ENCODE measurements around the gene DBR1.

DBR1 gene

DNA sequence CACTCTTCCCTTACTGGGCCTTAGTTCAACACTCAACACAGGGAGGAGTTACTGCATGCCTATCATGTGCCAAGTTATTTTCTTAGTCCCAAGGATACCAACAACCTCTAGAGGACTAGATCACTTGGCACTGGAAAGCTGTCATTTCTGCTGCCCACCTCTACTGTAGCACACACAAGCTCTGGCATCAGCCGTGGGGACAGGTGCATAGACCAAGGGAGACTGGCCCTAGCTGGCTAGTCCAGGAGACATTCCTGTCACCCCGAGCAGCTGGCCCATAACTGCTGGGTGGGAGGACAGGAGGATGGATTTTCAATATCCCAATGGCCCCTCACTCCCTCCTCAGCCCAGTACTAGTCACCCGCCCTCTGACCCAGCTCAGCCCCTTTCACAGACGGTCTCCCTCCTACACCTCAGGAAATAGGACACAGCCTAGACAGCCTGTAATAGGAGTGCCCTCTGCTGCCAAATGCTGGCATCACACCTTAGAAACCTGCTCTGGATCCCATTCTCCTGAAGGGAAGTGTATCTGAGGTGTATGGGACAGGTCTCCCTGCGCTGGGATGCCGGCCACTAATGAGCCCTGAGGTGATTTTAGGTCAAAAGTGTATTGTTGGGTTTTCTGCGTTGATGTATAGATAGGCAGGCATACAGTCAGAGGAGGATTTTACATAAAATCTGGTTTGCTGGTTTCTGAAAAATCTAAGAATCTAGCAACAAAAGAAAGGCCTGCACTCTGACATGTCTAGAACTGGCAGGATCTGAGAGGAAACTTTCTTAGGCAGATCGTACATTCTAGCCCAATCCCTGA, 55.9 kb downstream of the DBR1 start:
- peak; percentile 88 for DNase-seq
- no peaks in the 10 kb centered on the region for H3K27me3 ChIP-seq (ENCODE audit: insufficient read depth, low read depth, severe bottlenecking)
- H3K9me3 ChIP-seq (ENCODE audit: severe bottlenecking), result no peaks in the 10 kb centered on the region
- H3K36me3 ChIP-seq, result no peaks in the 10 kb centered on the region; the same call in 1 of the 2 replicates
- H3K4me3 ChIP-seq (ENCODE audit: low read depth, low read length), result no peak overlapping the region
- TF ChIP-seq, protein P1, sequence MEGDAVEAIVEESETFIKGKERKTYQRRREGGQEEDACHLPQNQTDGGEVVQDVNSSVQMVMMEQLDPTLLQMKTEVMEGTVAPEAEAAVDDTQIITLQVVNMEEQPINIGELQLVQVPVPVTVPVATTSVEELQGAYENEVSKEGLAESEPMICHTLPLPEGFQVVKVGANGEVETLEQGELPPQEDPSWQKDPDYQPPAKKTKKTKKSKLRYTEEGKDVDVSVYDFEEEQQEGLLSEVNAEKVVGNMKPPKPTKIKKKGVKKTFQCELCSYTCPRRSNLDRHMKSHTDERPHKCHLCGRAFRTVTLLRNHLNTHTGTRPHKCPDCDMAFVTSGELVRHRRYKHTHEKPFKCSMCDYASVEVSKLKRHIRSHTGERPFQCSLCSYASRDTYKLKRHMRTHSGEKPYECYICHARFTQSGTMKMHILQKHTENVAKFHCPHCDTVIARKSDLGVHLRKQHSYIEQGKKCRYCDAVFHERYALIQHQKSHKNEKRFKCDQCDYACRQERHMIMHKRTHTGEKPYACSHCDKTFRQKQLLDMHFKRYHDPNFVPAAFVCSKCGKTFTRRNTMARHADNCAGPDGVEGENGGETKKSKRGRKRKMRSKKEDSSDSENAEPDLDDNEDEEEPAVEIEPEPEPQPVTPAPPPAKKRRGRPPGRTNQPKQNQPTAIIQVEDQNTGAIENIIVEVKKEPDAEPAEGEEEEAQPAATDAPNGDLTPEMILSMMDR (IDR thresholded peaks at IDR 0.05; ENCODE audit: low read depth, low read length), result peak; percentile 86
- H3K27ac ChIP-seq, result no peak overlapping the region

DNA sequence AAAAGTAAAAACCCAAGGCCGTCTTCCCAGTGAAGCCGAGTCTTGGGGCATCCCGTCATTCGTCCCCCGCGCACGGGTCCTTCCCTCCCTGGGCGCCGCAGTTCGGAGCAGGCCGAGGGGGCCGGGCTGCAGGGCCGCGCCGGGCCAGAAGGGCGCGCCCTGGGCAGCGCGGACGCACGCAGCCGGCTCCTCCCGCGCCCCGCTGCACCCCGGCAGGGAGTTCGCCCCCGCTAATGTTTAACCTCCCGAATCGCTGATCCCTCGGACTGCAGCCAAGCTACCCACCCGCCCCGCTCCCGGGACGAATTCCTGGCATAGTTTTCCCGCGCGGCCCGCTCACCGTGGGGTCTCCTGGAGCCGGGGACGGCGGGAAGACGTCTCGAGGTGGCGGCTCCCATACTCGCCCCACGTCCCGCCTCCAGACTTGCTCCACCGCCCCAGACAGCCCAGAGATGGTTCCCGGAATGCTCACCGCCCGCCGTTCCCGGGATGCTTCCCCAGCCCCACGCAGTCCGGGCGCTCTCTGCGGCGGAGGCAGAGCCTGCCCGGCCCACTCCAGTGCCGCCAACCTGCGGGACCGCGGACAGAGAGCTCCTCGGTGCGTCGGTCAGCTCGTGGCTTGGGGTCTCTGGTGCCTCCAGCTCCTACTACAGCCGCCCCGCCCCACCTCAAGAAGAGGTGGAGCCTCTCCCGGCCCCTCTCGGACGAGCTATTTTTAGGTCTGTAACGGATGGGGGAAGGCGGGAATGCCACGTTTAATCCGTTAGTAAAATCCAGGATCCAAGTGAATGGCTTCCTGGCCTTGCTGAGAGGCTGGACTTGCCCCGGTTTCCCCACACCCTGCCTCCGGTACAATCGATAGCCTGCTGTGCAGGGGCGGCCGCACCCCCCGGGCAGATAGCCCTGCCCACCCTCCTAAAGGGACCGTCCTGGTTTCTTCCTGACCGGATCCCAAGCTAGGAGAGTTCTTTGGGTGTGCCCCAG, 59.4 kb downstream of the DBR1 start, which contains the start of gene DZIP1L:
TSS of gene DZIP1L (minus strand) at position 621 of the 984 bp plus-strand sequence. CDS start 11,637 bp downstream, outside the sequence.
- H3K27me3 ChIP-seq (ENCODE audit: insufficient read depth, low read depth, severe bottlenecking), result no peaks in the 10 kb centered on the region
- H3K27ac ChIP-seq, result peak within 1 kb of the TSS; percentile 88
- TF ChIP-seq, protein P1 (IDR thresholded peaks at IDR 0.05; ENCODE audit: low read depth, low read length), result peak; percentile 50
- H3K4me3 ChIP-seq (ENCODE audit: low read depth, low read length), result peak within 1 kb of the TSS; percentile 69
- peak; percentile 94 for DNase-seq
- H3K36me3 ChIP-seq, result peaks cover 21% of the 10 kb centered on the region
- H3K9me3 ChIP-seq (ENCODE audit: severe bottlenecking), result no peaks in the 10 kb centered on the region

DNA sequence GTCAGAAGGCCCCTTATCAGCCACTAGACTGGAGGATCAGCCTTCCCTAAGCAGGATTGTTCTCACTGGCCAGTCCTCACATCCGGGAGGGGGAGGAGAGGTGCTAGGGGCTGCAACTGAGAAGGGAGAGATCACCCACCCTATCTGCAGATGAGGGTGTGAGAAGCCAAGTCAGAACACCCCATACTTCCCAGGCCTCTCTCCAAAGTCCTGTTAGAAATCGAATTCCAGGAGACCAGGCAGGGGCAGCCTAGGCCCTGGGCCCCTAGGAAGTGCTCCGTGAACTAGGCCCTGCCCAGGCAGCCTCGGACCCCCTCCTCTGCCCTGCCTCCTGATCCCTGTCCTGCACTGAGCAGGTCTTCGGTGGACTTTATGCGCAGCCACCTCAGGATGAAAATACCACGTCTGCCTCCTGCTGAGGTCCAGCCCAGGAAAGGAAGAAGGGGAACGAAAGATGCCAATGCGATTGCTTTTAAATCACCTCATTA, 60.2 kb downstream of the DBR1 start:
- DNase-seq, result peak; percentile 60
- TF ChIP-seq, protein P1 (IDR thresholded peaks at IDR 0.05; ENCODE audit: low read depth, low read length), result no peak
- Histone ChIP-seq H3K27ac (peak overlapping the region; percentile 88), H3K9me3 (ENCODE audit: severe bottlenecking) (no peaks in the 10 kb centered on the region), H3K4me3 (ENCODE audit: low read depth, low read length) (peak overlapping the region; percentile 69), H3K36me3 (peaks cover 29% of the 10 kb centered on the region), H3K27me3 (ENCODE audit: insufficient read depth, low read depth, severe bottlenecking) (no peaks in the 10 kb centered on the region)

DNA sequence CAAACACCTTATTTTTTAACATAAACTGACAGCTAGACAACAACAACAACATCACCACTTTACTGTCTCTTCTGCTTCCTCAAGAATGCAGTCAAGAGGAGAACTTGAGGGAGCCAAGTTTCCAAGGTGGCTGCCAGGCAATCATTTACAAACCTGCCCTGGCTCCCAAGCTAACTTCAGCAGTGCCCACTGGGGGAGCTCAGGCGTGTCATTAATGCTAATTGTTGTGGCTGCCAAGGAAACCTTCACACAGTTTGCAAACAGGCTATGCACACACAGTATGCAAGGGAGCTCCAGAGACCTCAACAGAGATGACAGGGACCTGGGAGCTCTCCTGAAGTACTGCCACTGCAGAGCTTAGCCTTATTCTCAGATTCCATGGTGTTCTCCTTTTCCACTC, 61.4 kb downstream of the DBR1 start:
- no peak overlapping the region; the same call in 1 of the 2 replicates for H3K27ac ChIP-seq
- TF ChIP-seq, protein P1 (IDR thresholded peaks at IDR 0.05; ENCODE audit: low read depth, low read length), result no peak
- no peak for DNase-seq
- no peaks in the 10 kb centered on the region for H3K9me3 ChIP-seq (ENCODE audit: severe bottlenecking)
- H3K4me3 ChIP-seq (ENCODE audit: low read depth, low read length), result no peak overlapping the region
- no peaks in the 10 kb centered on the region for H3K27me3 ChIP-seq (ENCODE audit: insufficient read depth, low read depth, severe bottlenecking)
- H3K36me3 ChIP-seq, result peaks cover 40% of the 10 kb centered on the region

DNA sequence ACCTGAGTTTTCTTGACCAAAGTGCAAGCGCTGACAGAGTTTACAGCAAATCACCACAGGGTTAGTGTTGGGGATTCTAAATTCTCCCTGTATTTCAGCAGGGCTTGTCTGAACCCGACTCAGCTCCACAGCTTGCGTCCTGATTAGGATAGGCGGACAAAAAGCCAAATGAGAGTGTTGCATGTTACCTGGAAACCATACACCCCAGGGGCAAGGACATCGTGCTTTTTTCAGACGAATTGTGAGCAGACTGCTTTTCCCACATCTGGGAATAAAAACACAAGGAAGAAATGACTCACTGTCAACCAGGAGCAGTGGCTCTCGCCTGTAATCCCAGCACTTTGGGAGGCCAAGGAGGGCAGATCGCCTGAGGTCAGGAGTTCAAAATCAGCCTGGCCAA, 62.4 kb downstream of the DBR1 start:
- Histone ChIP-seq H3K4me3 (ENCODE audit: low read depth, low read length) (no peak overlapping the region), H3K27ac (no peak overlapping the region), H3K27me3 (ENCODE audit: insufficient read depth, low read depth, severe bottlenecking) (no peaks in the 10 kb centered on the region), H3K36me3 (peaks cover 48% of the 10 kb centered on the region), H3K9me3 (ENCODE audit: severe bottlenecking) (no peaks in the 10 kb centered on the region)
- no peak for DNase-seq
- TF ChIP-seq, protein P1 (IDR thresholded peaks at IDR 0.05; ENCODE audit: low read depth, low read length), result no peak

All from WERI-Rb-1 (cell line).